Activated naive CD4-positive, alpha-beta T cell treated with Interleukin-2 at 50 U/mL for 16 hours (primary cell): ENCODE measurements around the gene GLI2.

Experiments used
- DNase-seq: peaks from one replicate; pipeline ENCODE4 v3.0.0-alpha.2; 2020

GLI2 gene

DNA sequence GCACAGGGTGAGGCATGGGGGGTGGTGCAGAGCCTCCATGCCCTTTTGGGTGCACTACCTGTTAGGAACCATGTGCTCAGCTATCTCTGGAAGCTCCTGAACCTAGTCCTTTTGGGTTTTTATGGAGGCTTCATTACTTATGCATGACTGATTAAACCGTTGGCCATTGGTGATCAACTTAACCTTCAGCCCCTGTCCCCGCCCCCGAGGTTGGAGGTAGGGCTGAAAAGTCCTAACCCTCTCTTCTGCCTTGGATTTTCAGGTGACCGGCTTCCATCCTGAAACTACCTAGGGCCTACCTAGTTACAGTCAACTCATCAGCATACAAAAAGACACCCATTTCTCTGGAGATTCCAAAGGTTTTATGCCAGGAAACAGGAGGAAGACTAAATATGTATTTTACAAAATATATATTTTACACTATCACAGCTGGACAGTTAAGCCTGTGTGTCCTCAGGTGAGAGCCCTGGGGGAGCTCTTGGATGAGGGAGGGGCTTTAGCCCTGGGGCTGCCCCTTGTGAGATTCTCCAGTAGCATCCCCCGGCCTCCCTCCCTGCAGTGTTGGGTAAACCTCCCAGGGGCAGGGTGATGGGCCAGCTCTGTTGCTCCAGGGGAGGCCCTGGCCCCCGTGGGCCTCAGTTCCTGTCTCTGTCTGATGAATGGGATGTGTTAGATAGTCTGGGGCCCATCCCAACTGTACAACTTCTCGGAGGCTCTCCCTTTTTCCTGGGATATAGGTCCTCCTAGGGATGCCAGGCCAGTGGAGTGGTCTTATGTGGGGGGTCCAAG, 24.1 kb downstream of the GLI2 start:
- DNase-seq, result no peak

DNA sequence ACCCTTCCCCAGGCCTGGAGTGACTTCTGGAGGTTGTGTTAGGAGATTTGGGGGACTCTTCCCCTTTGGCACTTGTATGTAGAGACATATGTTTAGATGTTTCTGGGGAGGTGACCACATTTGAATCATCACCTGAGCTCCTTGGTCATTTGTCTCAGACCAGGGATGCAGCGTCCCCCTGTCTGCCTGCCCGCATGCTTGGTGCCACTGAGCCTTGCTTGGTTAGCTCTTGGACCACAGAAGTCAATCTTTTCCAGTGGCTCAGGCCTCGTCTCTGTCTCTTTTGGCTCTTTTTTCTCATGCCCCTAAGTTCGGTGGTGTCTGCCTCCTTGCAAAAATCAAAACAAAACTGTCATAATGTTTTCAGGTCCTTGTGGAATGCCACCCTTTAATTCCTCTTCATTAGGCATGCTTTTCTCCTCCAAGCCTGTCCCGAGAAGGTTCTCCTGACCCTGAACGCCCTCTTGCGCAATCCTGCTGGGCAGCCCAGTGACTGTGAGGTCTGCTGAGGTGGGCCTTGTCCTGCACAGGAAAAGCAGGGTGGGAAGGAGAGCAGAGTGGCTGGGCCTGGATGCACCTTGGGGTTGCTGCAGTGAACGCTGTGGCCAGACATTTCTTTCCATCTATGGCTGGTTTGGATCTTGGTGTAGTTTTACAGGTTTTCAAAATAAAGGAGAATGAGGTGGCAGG, 24.9 kb downstream of the GLI2 start:
- DNase-seq, result no peak

DNA sequence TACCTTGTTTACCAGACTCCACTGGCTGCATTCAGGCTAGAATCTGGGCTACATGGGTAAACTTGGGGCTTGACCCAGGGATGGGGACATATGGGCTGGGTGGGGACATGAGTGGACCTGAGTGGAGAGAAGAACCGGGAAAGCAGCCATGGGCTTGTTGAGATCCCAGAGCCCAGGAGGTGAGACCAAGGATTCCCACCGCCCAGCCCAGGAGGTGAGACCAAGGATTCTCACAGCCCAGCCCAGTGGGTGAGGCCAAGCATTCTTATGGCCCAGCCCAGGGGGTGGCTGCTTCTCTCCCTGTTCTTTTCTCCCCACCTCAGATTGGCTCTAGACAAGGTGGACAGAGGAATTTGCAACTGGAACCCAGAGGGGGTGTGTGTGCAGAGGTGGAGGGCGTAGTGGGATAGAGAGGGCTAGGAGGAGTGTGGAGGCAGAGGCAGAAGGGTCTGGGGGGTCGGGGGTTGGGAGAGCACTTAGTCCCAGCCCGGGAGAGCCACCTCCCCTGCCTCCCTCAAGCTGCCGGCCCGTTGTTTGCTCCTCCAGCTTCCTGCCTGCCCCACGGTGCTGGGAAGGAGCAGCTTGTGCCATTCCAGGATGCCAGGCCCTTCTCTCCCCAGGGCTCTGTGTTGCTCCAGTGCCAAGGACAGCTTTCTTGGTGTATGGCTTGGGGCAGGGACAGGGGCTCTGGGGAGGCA, 25.6 kb downstream of the GLI2 start:
- no peak for DNase-seq

DNA sequence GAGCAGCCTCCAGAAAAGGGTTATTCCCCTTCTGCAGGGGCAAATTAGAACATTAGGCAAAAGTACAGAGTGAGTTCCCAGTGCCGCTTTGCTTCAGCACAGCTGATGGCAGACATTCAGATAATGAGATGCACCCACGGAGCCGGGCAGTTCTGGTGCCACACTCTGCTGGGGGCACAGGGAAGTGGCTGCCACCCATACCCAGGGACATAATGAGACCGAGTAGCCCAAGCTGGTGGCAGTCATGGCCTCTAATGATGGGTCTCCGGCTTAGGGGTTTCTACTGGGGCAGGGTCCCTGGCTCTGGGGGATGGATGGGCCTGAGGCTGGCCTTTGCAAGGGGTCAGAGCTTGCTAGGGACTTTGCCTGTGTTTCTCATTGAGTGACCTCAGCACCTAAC, 26.2 kb downstream of the GLI2 start:
- DNase-seq, result no peak

DNA sequence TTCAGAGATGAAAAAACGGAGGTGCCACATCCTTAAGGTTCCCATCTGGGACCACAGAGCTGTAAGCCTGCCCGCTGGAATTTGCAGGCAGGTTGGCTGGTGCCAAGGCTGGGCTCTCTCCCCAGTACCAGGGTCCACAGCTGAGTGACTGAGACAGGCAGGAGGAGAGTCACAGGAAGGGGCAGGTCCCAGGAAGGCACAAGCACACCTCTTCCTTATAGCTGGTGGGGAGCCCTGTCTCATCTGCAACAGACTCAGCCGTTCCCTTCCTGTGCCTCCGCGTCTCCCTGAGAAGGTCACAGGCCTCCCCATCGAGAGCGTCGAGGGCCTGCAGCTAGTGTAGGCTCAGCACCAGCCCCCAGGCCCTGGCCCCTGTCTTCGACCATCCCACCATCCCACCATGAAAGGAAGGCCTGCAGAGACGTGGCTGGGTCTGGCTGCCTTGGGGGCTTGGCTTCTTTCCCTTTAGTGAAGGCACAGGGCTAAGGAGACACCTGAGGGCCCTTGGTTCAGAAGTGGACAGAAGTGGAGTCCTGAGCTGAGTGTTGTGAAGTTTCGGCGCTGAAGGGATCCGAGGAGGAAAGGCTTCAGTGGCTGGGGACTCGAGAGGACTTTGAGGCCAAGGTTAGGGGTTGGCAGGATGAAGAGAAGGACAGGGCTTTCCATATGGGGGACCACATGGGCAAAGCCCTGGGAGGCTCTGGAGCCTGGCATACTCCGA, 26.8 kb downstream of the GLI2 start:
- no peak for DNase-seq

DNA sequence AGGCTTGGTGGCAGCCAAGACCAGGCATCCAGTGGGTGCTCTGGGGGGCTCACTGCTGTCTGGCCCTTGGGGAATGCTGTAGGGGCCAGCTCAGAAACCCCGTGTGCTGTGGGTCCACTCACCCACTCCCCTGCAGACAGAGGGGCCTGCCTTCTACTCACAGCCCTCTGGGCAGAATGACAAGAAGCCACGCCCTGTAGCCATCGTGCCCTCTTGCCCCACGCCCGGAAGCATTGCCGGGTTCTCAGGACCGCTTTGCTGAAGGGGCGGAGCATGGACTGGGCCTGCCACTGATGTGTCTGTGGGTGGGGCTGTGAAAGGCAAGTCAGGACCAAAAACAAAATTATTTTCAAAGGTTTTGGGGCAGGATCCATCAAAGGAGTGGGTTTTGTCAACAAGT, 27.8 kb downstream of the GLI2 start:
- no peak for DNase-seq

DNA sequence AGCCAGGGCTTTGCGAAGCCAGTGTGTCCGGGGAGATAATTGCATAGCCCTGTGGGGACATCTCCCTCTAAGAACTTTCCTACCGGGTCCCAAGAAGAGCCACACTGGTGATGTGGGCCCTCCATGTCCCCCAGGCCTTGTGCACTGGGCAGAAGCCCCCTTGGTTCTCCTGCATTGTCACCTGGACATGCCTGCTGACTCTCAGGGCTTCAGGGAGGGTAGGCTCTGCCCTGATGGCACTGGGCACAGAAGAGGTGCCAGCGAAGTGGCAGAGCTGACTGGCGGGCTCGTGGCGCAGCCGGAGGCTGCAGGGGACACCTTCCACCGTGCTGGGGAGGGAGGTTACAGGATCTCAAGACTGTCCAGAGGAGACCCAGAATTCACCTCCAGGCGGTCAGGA, 28.3 kb downstream of the GLI2 start:
- no peak for DNase-seq

DNA sequence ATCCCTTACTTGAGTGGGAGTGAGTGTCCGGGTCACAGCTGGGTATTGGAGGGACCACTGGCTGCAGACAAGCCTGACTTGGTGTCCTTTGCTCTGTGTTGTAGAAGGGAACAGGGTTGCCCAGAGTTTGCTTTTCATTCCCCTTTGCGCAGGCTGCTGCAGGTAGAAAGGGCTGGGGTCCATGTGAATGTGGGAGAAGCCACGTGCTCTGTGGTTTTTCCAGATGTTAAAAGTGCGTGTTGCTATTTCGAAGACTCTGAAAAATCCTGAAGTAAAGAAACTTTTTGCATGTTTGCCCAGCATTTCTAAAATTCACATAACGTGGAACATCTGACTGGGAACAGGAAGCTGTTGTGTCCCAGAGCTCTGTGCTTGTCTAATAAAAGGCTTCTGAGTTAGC, 28.8 kb downstream of the GLI2 start:
- no peak for DNase-seq

DNA sequence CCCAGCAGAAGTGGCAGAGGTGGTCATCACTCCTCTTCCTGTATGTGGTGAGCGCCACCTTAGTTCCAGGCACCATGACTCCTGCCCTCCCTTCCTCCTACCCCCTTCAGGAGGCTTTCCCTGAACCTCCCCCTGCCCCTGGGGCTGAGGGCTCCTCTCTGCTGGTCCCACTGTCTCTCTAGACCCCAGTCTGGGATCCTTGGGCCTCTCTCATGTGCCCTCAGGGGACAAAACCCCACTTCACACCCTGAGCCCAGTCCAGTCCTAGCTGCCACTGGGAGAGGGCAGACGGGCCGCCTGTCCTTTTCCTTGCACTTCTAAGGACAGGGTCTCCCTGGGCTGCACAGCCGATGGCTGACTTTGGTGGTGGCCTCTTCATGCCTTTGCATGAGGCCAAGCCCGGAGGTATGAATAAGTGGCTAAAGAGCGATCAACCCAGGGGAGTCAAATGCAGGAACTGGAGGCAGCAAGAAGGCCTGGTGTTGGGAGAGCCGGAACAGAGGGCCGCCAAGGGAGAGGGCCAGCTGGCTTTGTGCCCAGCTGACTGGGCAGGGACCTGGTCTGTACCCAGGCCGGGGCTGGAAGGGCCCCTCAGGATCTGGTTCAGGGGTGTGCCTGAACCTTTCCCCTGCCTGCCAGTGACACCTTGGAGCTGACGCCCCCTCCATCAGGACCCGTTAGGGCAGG, 29.5 kb downstream of the GLI2 start:
- DNase-seq, result no peak

DNA sequence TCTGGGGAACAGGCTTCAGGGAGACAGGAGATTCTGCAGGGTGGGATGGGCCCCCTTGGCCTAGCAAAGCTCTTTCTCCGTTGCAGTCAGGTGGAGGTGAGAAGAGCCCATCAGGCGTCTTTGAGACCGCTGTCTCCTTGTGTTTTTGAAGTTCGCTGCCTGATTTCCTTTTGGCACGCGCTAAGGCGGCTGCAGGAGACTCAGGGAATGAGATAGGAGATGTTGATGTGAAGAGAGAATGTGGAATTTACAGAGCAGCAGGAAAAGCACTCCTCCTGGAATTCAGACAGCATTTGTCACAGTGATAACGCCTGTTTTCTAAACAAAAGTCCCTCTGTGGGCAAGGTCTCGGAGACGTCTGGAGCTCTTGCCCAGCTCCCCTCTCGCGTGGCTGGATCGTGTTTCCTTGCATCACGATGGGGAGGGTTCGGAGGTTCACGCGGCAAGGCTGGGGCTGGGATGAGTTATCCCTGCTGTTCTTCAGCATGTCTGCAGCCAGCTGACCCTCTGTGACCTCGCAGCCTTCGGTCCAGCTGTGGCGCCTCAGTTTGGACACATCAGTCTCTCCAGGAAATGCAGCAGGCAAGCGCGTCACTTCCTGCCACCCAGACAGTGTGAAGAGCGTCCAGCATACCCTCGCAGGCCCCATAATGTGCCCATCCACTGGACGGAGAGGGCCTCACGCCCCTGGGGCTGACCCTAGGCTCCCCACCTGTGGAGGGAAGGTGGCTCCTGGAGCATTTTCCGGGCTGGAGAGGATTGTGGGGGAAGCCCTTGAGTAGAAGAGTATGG, 30.2 kb downstream of the GLI2 start:
- DNase-seq, result no peak

DNA sequence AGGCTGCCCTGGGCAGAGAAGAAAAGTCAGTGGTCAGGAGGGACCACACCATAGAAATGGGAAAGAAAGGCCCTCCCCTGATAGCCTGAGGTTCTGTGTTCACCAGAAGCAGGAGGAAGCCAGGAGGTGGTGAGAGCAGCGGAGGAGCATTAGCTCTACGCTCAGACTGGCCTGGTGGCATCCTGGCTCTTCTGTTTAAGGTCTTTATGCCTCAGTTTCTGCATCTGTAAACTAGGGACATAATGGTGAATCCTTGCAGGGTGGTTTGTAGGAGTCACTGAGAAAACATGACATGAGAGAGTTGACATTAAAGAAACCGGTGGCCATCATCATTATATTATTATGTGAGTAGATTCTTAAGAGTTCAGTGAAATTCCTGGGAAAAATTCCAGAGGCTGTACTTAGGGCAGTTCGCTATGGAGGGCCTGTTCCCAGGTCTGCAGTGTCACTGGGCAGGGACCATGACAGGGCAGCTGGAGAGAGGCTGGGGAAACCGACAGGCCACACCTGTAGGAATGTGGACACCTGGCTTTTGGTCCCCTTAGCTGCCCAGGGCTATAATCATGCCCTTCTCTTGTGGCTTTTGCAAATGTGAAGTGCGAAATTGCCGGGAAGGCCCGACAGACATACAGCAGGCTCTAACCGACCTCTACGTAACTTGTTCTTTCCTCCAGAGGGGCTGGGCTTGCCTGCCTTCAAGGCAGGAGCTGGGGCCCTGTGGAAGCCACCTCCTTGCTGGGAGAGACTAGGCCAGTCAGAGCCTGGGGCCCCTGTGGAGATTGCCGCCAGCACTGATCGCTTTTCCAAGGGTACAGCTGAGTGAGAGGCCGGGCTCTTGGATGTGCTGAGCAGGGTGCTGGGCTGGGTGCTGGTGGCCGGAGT, 31.0 kb downstream of the GLI2 start:
- DNase-seq, result no peak

DNA sequence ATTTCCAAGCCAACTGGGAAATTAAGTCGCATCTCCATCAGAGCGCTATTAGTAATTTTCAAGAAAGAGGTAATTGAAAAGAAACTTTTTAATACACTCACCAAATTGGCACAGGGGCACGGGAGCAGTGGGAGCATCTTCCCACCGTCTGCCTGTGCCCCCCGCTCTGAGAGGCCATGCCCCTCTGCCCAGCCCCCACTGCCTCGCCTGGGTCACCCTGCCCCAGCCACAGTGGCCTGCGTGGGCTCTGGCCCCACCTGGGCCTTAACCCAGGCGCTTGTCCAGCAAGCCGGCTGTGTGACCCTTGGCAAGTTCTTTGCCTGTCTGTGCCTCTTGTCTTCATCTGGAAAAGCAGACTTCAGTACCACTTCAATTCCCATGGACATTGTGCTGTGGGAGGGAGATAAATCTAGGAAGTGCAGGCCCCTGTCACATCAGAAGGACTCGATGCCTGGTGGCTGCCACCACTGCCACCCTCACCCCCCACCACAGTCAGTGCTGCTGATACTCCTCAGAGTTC, 31.9 kb downstream of the GLI2 start:
- DNase-seq, result no peak

DNA sequence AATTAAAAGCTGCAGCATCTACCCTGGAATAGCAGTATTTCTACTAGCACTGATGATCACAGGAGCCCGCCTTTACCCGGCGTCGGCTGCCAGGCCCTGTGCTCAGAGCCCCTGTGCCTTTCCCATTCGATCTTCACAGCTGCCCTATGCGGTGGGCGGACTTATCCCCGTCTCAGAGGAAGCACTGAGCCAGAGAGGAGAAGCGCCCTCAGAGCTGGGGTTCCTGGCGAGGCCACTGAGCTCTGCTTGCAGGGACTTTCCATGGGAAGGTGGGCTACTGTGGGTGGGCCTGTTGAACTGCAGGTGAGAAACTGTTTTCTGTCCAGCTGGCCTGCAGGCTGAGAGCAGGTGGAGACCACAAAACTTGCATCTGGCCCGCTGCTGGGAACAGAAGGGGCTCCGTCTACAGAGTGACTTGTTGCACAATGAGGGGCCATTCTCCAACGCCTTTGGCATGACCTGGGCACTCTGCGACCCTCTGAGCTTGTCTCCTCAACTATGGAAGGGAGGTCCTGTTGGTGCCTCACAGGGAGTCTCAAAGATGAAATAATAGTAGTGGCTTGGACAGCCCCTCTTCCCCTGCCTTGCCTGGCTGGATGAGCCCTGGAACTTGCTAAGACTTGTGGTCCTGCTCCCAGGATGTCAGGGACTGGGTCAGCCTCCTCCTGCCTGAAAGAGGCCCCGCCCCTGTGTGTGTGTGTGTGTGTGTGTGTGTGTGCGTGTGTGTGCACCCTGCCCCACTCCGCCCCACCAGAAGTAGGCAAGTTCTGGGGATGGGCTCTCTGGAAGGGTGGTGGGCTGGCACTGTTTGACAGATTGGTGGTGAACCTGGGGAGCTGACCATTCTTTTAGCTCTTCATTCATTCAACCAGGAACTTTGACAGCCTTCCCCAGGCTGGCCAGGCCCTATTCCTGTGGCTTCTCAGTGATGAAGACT, 32.7 kb downstream of the GLI2 start:
- DNase-seq, result no peak

DNA sequence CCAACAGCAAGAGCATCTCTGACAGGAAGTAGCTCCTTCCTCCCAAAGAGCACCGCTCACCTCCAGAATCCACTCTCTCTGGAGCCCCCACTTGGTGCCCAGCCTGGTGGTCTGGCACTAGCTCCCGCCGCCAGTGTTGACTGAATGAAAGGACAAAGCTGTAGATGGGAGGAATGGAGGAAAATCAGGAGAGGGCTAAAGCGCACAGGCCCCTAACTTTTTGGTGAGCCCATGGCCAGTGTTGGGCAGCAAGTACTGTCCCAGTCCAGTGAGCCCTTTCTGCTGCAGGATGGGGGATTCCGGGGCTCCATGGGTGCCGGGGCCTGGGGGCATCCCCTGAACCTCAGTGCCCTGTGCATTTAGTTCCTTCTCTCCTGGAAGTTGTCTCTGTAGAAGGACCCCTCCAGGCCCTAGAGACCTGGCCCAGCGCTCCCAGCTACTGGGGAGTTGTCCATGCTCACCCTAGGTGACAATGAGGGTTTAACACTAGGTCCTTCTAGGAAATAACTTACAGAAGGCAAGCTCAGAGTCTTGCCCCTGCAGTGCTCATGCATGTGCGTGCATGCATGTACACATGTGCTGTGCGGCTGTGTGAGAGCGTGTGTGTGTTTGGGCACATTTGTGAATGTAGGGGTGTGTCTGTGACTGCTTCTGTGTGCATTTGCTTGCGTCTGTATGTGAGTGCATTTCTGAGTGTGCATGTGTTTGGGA, 33.6 kb downstream of the GLI2 start:
- no peak for DNase-seq

DNA sequence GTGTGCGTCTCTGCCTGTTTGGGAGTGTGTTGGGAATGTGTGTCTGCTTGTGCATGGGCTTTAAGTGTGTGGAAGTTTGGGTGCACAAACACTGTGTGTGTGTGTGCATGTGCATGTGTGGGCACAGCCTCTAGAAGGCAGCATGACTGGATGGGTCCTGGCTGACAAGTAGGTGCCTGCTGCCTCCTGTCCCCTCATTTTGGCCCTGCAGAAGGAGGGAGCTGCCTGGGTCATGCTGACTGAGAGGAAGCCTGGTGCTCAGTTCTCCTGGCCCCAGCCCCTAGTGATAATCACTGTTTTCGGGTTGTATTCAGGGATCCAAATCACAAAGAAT, 34.1 kb downstream of the GLI2 start:
- DNase-seq, result no peak

DNA sequence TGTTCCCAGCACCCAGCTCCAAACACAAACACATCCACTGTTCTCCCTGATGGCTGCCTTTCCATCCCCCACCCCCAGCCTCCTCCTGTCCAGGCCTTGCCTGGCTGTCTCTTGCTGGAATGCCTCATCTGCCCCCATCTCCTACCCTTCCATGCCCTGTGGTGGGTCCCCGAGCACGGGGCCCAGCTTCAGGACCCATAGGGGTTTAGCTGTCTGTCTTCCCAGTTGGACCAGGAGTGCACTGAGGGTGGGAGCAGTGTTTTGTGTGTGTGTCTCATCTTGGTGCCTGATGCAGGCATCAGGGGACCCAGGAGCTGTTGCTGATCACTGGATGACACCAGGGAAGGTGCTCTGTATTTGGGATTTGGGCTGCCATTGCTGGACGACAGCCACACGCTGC, 34.5 kb downstream of the GLI2 start:
- DNase-seq, result no peak

DNA sequence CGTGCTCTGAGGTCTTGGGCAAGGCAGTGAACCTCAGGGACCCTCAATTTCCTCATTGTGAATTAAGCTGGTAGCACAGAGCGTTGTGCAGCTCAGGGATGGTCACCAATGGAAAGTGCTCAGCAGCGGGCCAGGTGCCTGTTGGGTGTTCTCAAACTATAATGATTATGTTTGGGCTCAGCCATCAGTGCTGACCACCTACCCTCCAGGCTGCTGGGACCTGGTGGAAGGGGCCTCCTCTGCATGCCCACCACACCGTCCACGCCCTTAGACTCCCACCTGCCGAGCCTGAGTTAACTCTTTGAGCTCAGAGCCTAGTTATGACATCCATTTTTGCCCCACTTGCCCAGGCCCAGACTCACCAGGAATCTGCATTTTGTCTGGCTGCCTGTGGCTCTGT, 35.0 kb downstream of the GLI2 start:
- no peak for DNase-seq

DNA sequence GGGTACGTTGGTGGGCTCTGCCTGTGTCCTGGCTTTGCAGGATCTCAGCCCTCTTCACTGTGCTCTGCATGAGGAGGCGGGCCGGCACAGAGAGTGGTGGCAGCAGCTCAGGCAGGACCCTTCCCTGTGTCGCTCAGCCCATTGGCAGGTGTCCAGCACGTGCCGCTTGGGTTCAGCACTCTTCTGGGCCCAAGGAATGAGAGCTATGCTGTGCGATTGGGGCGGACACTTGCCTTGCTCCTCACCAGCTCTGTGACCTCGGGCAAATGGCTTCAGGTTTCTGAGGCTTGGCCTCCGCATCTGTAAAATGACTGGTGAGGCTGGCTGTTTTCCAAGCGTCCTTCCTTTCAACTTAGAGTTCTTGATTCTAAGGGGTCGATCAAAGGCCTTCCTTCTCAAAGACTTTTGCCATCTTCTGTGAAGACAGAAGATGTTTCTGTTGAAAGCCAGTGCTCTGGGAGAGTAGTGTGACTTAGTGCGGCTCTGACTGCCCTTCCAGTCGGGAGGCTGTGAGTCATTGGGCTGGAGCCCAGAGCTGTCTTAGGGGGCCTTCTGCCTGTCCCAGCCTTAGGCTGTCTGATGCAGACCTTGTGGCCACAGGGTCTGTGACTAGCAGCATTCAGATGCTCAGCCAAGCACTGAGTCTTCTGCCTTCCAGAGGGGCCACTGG, 35.6 kb downstream of the GLI2 start:
- no peak for DNase-seq
